ENCODE data around the gene FES. TPM values are rescaled to one million over a fixed set of nuclear protein-coding genes. Genes with fewer than 3 reads are reported as not detected.

Gene FES
- polyA plus RNA-seq, 1 donor from 2014 or later, result not detected

GRCh38 chr15:90912770-90913075 is 28.4 kb downstream of the FES start:
- H3F3A ChIP-seq (ENCODE audit: insufficient read depth, low read length, poor library complexity, severe bottlenecking), result no peaks in the 10 kb centered on the region
- no peaks in the 10 kb centered on the region for H3K79me2 ChIP-seq (replicated peaks; ENCODE audit: insufficient read depth, low read length)
- TF ChIP-seq POLR2AphosphoS5 (IDR thresholded peaks at IDR 0.05) (no peak), TAF1 (IDR thresholded peaks at IDR 0.05; ENCODE audit: low read depth) (no peak), RAD21 (conservative IDR thresholded peaks at IDR 0.05) (no peak), CTCF (IDR thresholded peaks at IDR 0.05; ENCODE audit: poor library complexity, severe bottlenecking) (no peak), EZH2 (IDR thresholded peaks at IDR 0.05; ENCODE audit: borderline replicate concordance, insufficient read depth, low read length, poor library complexity, severe bottlenecking) (no peak), SMC3 (conservative IDR thresholded peaks at IDR 0.05; ENCODE audit: poor library complexity) (no peak), REST (IDR thresholded peaks at IDR 0.05; ENCODE audit: borderline replicate concordance) (no peak), MXI1 (conservative IDR thresholded peaks at IDR 0.05; ENCODE audit: poor library complexity, severe bottlenecking) (no peak), EP300 (conservative IDR thresholded peaks at IDR 0.05; ENCODE audit: poor library complexity, severe bottlenecking) (no peak)
- no peak overlapping the region for H3K9ac ChIP-seq (ENCODE audit: low read length)
- no peaks in the 10 kb centered on the region for H3K9me2 ChIP-seq (ENCODE audit: insufficient read depth, low read length)
- no peak overlapping the region for H3K4me3 ChIP-seq (ENCODE audit: low read length)
- no peak overlapping the region for H3K4me2 ChIP-seq (ENCODE audit: low read length)
- H3K27me3 ChIP-seq (ENCODE audit: insufficient read depth, low read depth, low read length), result no peaks in the 10 kb centered on the region
- no peak overlapping the region for H3K27ac ChIP-seq (ENCODE audit: low read length)
- H3K9me3 ChIP-seq (ENCODE audit: low read length), result no peaks in the 10 kb centered on the region
- H4K20me1 ChIP-seq (ENCODE audit: insufficient read depth), result no peaks in the 10 kb centered on the region
- no peaks in the 10 kb centered on the region for H3K36me3 ChIP-seq (ENCODE audit: insufficient read depth, low read length)
- H2AFZ ChIP-seq (ENCODE audit: low read depth, low read length), result no peak overlapping the region

- H3K4me2 ChIP-seq (ENCODE audit: low read length), result no peak overlapping the region
- no peaks in the 10 kb centered on the region for H3K27me3 ChIP-seq (ENCODE audit: insufficient read depth, low read depth, low read length)
- H2AFZ ChIP-seq (ENCODE audit: low read depth, low read length), result no peak overlapping the region
- H3K27ac ChIP-seq (ENCODE audit: low read length), result no peak overlapping the region
- H3K9me2 ChIP-seq (ENCODE audit: insufficient read depth, low read length), result no peaks in the 10 kb centered on the region
- H3K4me3 ChIP-seq (ENCODE audit: low read length), result no peak overlapping the region
- H3K9ac ChIP-seq (ENCODE audit: low read length), result no peak overlapping the region
- H4K20me1 ChIP-seq (ENCODE audit: insufficient read depth), result no peaks in the 10 kb centered on the region
- H3K79me2 ChIP-seq (replicated peaks; ENCODE audit: insufficient read depth, low read length), result no peaks in the 10 kb centered on the region
- H3K36me3 ChIP-seq (ENCODE audit: insufficient read depth, low read length), result no peaks in the 10 kb centered on the region
- TF ChIP-seq TAF1 (IDR thresholded peaks at IDR 0.05; ENCODE audit: low read depth), result no peak
- no peak for TF ChIP-seq POLR2AphosphoS5 (IDR thresholded peaks at IDR 0.05)
- TF ChIP-seq MXI1 (conservative IDR thresholded peaks at IDR 0.05; ENCODE audit: poor library complexity, severe bottlenecking), result no peak
- TF ChIP-seq SMC3 (conservative IDR thresholded peaks at IDR 0.05; ENCODE audit: poor library complexity), result no peak
- no peak for TF ChIP-seq EP300 (conservative IDR thresholded peaks at IDR 0.05; ENCODE audit: poor library complexity, severe bottlenecking)
- TF ChIP-seq REST (IDR thresholded peaks at IDR 0.05; ENCODE audit: borderline replicate concordance), result no peak
- no peak for TF ChIP-seq RAD21 (conservative IDR thresholded peaks at IDR 0.05)
- no peak for TF ChIP-seq CTCF (IDR thresholded peaks at IDR 0.05; ENCODE audit: poor library complexity, severe bottlenecking)
- no peak for TF ChIP-seq EZH2 (IDR thresholded peaks at IDR 0.05; ENCODE audit: borderline replicate concordance, insufficient read depth, low read length, poor library complexity, severe bottlenecking)
- H3K9me3 ChIP-seq (ENCODE audit: low read length), result no peaks in the 10 kb centered on the region
- H3F3A ChIP-seq (ENCODE audit: insufficient read depth, low read length, poor library complexity, severe bottlenecking), result no peaks in the 10 kb centered on the region
These were observed 29.2 kb downstream of the FES start for GRCh38 chr15:90913398-90913944.
